Endothelial cell of umbilical vein (primary cell): ENCODE data around the gene DAD1. TPM values are rescaled to one million over a fixed set of nuclear protein-coding genes. Genes with fewer than 3 reads are reported as not detected.
A peak's percentile ranks its signal among the peaks of the same experiment; 100 is the strongest.

ENCODE experiments used
- BruUV-seq: library from RNA; stranded (reverse); fragments of 400-500 nt; replicated peaks from 2 replicates; lab custom pipeline; 2021; lab: Mats Ljungman, UMichigan
- CTCF ChIA-PET: fragments of 300-600, 350-600 bp; sonication (Branson Sonifier 250); formaldehyde crosslinking; loops from one replicate; lab custom pipeline; 2021; ENCODE audit warnings: antibody characterized with exemption, inconsistent platforms; lab: Charles Lee
- POLR2A ChIA-PET: fragments of 300-600, 350-600 bp; sonication (Branson Sonifier 250); formaldehyde crosslinking; loops from one replicate; lab custom pipeline; 2021; ENCODE audit warnings: antibody characterized with exemption, inconsistent platforms; lab: Charles Lee
- DNase-seq: peaks from one replicate; pipeline ENCODE4 v3.0.0-alpha.2; 2011; ENCODE audit warnings: low read depth, low spot score
- FAIRE-seq: peaks from 2 replicates; lab custom pipeline; 2011; peaks lifted over from hg19 to GRCh38; lab: Jason Lieb, UNC
- H2AFZ ChIP-seq: 2 replicates; pipeline ENCODE4 v1.6.0; 2012; ENCODE audit warnings: low read depth, low read length, control low read depth, inconsistent platforms
- H3K27ac ChIP-seq: 2 replicates; pipeline ENCODE4 v1.5.1; 2011; ENCODE audit warnings: low read depth, mild to moderate bottlenecking, control low read depth, low read length, moderate library complexity; ENCODE audit not compliant: insufficient read depth
- H3K27me3 ChIP-seq, 2 experiments: 2 replicates each; pipeline versions ENCODE4 v1.6.0 to v1.6.1; 2011; ENCODE audit warnings: low read length in 2 of 2, mixed read lengths in 1 of 2; ENCODE audit not compliant: control insufficient read depth in 2 of 2, insufficient read depth in 2 of 2
- H3K36me3 ChIP-seq, 2 experiments: 2 replicates in 1 of 2; 3 replicates in 1 of 2; pipeline ENCODE4 v1.5.1; 2011; ENCODE audit warnings: low read length in 2 of 2, mild to moderate bottlenecking in 1 of 2, moderate library complexity in 1 of 2; ENCODE audit not compliant: control insufficient read depth in 2 of 2, insufficient read depth in 2 of 2; ENCODE audit errors: extremely low read depth in 1 of 2
- H3K4me1 ChIP-seq: 3 replicates; pipeline ENCODE4 v1.5.1; 2011; ENCODE audit warnings: mild to moderate bottlenecking, low read length; ENCODE audit not compliant: control insufficient read depth, insufficient read depth; ENCODE audit errors: extremely low read depth
- H3K4me2 ChIP-seq: 2 replicates; pipeline ENCODE4 v1.6.1; 2011; ENCODE audit warnings: low read length, control low read depth, mixed read lengths; ENCODE audit not compliant: insufficient read depth
- H3K4me3 ChIP-seq, 3 experiments: fragments of 200-600 bp in 1 of 3; sonication (generic), shearing (Covaris generic) in 1 of 3; replicated peaks in 1 of 3; 2 replicates each; pipeline ENCODE4 v1.5.1; 2011 to 2016; ENCODE audit warnings: control low read depth in 3 of 3, low read length in 3 of 3, mild to moderate bottlenecking in 2 of 3, inconsistent platforms in 1 of 3, low read depth in 1 of 3, moderate library complexity in 1 of 3; ENCODE audit not compliant: insufficient read depth in 1 of 3
- H3K79me2 ChIP-seq: 2 replicates; pipeline ENCODE4 v1.6.0; 2012; ENCODE audit warnings: low read length, inconsistent platforms; ENCODE audit not compliant: control insufficient read depth, insufficient read depth
- H3K9ac ChIP-seq: replicated peaks from 2 replicates; pipeline ENCODE3; 2011; ENCODE audit warnings: low read length, control low read depth; ENCODE audit not compliant: insufficient read depth; ENCODE audit errors: extremely low read depth
- H3K9me1 ChIP-seq: replicated peaks from 3 replicates; pipeline ENCODE4 v1.6.0; 2011; ENCODE audit warnings: mild to moderate bottlenecking, low read length; ENCODE audit not compliant: control insufficient read depth, insufficient read depth; ENCODE audit errors: extremely low read depth
- H3K9me3 ChIP-seq: replicated peaks from 2 replicates; pipeline ENCODE4 v1.5.1; 2012; ENCODE audit warnings: low read length, inconsistent platforms; ENCODE audit not compliant: control insufficient read depth, insufficient read depth
- H4K20me1 ChIP-seq: replicated peaks from 2 replicates; pipeline ENCODE3; 2011; ENCODE audit warnings: mild to moderate bottlenecking, low read length; ENCODE audit not compliant: control insufficient read depth, insufficient read depth; ENCODE audit errors: extremely low read depth
- EZH2 ChIP-seq: IDR thresholded peaks from 2 replicates; pipeline ENCODE4 v1.6.1; 2012; ENCODE audit warnings: borderline replicate concordance, low read depth, mild to moderate bottlenecking, moderate library complexity, low read length, inconsistent platforms; ENCODE audit not compliant: severe bottlenecking
- FOS ChIP-seq: IDR thresholded peaks from 2 replicates; pipeline ENCODE4 v1.6.1; 2011; ENCODE audit warnings: mild to moderate bottlenecking, low read length, moderate library complexity, borderline replicate concordance; ENCODE audit not compliant: insufficient read depth
- GATA2 ChIP-seq: IDR thresholded peaks from 2 replicates; pipeline ENCODE4 v1.7.0; 2011; ENCODE audit warnings: low read depth, mild to moderate bottlenecking, moderate library complexity, mixed read lengths, low read length; ENCODE audit not compliant: insufficient read length, insufficient read depth
- JUN ChIP-seq: IDR thresholded peaks from 2 replicates; pipeline ENCODE4 v1.6.1; 2011; ENCODE audit warnings: borderline replicate concordance, low read depth; ENCODE audit not compliant: insufficient read length, insufficient read depth
- POLR2AphosphoS5 ChIP-seq: IDR thresholded peaks from 2 replicates; pipeline ENCODE4 v1.6.1; 2012; ENCODE audit warnings: low read depth, mild to moderate bottlenecking, control low read depth, low read length, moderate library complexity; ENCODE audit not compliant: insufficient read depth
- dilution Hi-C: fragments of 300-500 bp; cut with MboI; formaldehyde crosslinking; loops from one replicate; pipeline ENCODE4 v1.15.0; 2019; ENCODE audit warnings: low sequenced_read_pairs; ENCODE audit not compliant: extremely low pct_ligation_motif_present
- intact Hi-C: fragments of 100-400 bp; cut with micrococcal nuclease; formaldehyde crosslinking; loops from one replicate; pipeline ENCODE4 v1.10.0; 2022
- polyA plus RNA-seq, 4 experiments: library from polyadenylated mRNA; depleted of rRNA in 3 of 4; stranded (reverse) in 3 of 4; unstranded in 1 of 4; fragments of >200 nt; gene quantifications; 2 replicates each; pipeline versions ENCODE4 v1.2.1 to v1.2.3, GENCODE V29; 2011 to 2012; ENCODE audit warnings: missing spikeins in 1 of 4
- total RNA-seq: library from RNA; stranded (reverse); gene quantifications from 2 replicates; pipeline ENCODE4 v1.2.3, GENCODE V29; 2021

DAD1 gene
- total and polyA plus RNA-seq, 2 donors (not counting 3 experiments of a cell fraction or from before 2014, with no cell fraction given), result 299 to 1,227 TPM

DNA sequence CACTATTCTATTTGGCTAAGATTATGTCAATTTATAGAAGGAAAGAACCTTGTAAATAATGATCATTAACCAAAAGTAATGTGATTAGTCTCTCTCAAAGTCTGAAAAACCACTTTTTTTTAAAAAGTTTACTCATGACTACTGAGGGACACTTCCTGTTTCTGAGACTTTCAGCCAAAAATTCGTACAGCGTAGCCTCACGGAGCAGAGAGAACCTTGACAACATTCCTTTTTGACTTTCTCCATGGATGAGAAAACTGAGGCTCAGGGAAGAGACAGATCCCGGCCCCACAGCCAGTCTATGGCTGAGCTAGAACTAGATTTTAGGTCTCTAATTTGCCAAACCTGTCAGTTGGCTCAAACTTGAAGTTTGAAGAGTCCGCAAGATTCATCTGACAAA is 68.2 kb downstream of the DAD1 start:
- Histone ChIP-seq H3K4me3 (no peak overlapping the region), H3K9me3 (no peaks in the 10 kb centered on the region), H2AFZ (no peak overlapping the region), H3K79me2 (no peaks in the 10 kb centered on the region), H3K36me3 (no peaks in the 10 kb centered on the region), H4K20me1 (no peaks in the 10 kb centered on the region), H3K9me1 (no peaks in the 10 kb centered on the region), H3K9ac (no peak overlapping the region), H3K27ac (no peak overlapping the region), H3K4me2 (no peak overlapping the region), H3K4me1 (peaks cover 9% of the 10 kb centered on the region), H3K27me3 (peaks cover 0 to 1% of the 10 kb centered on the region in 2 experiments)
- DNase-seq (no peak), FAIRE-seq (no peak)
- no TSS peak for BruUV-seq
- ChIA-PET CTCF (interaction anchor here (0.8 kb wide), 1 partner anchor 16 kb away, joined by 3 read pairs; no protein-coding TSS in a partner anchor), POLR2A (no interaction called here)
- TF ChIP-seq GATA2, result no peak
- TF ChIP-seq POLR2AphosphoS5, result no peak
- TF ChIP-seq EZH2, result no peak
- dilution Hi-C loops (no loop called here), intact Hi-C loops (no loop called here)

DNA sequence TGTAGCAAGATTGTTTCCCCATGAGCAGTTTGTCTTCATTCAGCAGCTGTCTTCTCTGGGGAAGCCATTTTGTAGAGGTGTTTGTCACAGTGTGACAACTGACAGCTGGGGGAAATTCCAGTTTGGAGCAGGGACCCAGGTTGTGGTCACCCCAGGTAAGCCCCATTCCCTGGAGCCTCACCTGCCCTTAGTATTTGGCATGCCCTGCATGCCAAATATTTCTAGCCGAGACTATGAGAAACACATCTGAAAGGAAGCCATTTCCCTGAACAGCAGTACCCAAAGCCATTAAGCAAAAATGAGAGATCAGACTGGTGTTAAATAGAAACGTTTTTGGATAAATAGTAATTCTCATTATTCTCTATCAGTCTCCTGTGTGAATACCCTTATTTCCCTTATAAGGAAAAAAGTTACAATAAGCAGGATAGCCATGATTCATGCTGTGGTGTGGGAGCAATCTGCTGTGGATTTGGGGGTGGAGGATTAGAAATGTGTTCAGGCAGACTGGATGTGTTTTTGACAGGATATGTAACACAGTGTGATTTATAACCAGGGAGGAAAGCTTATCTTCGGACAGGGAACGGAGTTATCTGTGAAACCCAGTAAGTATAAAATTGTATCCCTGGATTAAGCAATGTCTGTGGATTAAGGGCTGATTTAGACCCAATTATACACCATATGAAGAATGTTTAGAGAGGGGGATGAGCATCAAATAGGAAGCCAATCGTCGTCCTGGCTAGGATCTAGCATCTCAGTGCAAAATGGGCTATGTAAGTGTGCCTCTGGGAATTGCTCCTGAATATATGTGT is 68.9 kb downstream of the DAD1 start:
- Histone ChIP-seq H3K27ac (no peak overlapping the region), H3K4me1 (peaks cover 9% of the 10 kb centered on the region), H3K4me3 (no peak overlapping the region), H3K9me1 (no peaks in the 10 kb centered on the region), H3K9ac (no peak overlapping the region), H4K20me1 (no peaks in the 10 kb centered on the region), H3K4me2 (peak overlapping the region; percentile 44), H3K27me3 (no peaks in the 10 kb centered on the region), H3K79me2 (no peaks in the 10 kb centered on the region), H3K9me3 (no peaks in the 10 kb centered on the region), H3K36me3 (no peaks in the 10 kb centered on the region), H2AFZ (peak overlapping the region; percentile 60)
- CTCF ChIA-PET, result interaction anchor here (0.8 kb wide), 1 partner anchor 16 kb away, joined by 3 read pairs; no protein-coding TSS in a partner anchor
- DNase-seq (peak; percentile 70), FAIRE-seq (peak; percentile 74)
- POLR2A ChIA-PET, result no interaction called here
- intact Hi-C loops (no loop called here), dilution Hi-C loops (no loop called here)
- BruUV-seq, result no TSS peak
- TF ChIP-seq FOS (peak; percentile 28), JUN (no peak)
